ENCODE data around the gene ANO10.

DNA sequence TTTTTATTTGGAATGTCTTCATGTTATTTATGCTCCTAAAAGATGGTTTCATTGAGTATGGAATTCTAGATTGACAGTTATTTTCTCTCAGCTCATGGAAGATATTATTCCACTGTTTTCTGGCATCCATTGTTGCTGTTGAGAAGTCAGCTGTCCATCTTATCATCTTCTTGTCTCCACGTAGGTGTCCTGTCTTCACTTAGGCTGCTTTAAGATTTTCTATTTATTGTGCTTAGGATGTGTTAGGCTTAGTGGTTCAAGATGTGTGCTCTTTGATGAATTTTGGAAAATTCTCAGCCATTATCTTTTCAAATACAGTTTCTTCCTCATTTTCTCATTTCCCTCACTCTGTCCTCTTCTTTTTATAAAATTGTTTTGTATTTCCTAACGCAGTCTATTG is 283.5 kb downstream of the ANO10 start:
- no peak for TF ChIP-seq CTCF (IDR thresholded peaks at IDR 0.05)
- no peak for TF ChIP-seq POLR2AphosphoS5 (IDR thresholded peaks at IDR 0.05; ENCODE audit: low read depth, low read length)

All from Panc1 (cell line).